ENCODE measurements around the gene KBTBD13.

The KBTBD13 gene

DNA sequence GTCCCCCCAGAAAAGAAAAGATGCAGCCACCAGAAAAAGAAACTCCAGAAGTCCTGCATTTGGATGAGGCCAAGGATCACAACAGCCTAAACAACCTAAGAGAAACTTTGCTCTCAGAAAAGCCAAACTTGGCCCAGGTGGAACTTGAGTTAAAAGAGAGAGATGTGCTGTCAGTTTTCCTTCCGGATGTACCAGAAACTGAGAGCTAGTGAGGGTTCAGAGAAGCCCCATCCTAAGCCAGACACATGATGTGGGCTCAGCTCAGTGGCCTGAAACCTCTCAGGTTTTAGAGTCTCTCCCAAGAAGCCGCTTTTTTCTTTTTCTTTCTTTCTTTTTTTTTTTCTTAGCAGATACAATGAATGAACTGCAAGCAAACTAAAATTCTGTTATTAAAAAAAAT, 23.6 kb upstream of the KBTBD13 start:
- DNase-seq: no peak

DNA sequence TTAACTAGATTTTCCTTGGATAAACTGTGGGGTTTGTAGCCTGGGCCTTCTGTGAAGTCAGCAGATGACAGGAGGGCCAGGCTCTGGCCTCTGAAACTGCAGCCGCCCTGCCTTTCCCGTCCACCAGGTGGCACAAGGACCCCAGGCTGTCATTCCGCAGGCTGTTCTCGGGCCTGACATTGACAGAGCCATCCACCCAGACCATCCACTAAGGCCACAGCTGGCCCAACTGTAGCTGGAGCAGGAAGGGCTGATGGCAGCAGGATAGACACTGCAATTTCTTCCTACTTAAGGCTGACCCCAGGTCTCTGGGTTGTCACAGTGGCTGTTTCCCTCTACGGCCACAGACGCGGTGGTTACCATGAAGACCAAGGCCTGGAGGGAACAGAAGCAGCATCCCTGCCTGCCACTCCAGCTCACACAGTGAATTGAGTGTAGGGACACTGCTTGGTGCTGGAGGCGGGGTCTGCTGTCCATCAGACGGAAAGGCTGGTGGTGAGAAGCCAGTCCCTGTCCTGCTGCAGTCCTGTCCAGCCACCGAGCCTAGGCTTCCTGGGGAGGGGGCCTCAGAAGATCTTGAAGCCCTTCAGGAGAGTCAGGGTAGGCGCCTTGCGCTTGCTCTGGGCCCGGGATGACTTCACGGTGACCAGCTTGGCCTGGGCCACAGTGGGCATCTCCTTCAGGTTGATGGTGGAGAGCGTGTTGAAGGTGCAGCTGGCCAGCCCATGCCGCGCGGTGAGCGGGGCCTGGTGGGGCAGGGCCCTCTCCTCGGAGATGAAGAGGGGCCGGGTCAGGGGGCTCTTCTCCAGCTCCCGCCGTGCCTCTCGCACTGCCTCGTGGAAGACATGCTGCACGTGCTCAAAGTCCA, 22.0 kb upstream of the KBTBD13 start:
- DNase-seq: no peak

DNA sequence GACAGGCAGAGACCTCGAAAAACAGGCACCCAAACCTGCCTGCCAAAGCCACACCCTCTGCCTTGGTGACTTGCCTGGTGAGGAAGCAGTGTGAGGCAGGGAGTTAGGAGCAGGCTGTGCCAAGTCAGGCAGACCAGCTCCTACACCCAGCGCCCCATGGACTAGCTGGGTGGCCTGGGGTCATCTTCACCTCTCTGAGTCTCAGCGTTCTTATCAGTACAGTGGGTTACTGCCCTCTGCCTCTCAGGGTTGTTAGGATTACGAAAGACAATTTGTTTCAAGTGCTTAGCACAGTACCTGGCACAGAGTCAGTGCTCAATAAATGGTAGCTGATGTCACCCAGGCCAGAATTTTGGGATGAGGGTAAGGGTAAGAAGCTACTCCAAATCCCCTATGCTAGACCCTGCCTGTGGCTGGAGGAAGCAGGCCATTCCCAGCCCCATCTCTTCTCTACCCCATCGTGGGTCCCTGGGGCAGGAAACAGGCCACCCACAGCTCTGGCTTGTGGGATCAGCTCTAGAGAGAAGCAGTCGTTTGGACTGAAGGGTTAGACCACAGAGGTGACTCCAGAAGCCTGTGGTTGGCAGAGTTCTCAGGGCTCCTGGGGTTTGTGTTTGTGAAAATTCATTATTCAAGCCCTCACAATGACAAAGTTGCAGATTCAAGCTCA, 21.2 kb upstream of the KBTBD13 start:
- DNase-seq: no peak

DNA sequence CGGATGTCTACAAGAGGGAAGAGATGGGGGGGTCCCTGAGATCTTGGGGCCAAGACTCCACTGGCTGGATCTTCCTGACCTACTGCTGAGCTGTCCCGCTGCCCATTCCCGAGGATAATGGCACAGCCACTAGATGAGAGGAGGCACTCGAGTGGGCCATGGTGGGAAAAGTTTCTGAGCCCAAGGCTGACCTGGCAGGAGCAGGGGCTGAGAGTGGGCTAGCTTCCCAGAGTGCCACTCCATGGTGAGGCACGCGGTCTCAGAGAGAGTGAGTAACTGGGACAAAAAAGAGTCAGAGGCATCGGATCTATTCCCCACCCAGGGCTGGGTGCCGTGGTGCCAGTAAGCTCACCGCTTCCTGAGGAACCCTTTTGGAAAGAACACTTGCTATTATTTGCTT, 20.4 kb upstream of the KBTBD13 start:
- DNase-seq: no peak

DNA sequence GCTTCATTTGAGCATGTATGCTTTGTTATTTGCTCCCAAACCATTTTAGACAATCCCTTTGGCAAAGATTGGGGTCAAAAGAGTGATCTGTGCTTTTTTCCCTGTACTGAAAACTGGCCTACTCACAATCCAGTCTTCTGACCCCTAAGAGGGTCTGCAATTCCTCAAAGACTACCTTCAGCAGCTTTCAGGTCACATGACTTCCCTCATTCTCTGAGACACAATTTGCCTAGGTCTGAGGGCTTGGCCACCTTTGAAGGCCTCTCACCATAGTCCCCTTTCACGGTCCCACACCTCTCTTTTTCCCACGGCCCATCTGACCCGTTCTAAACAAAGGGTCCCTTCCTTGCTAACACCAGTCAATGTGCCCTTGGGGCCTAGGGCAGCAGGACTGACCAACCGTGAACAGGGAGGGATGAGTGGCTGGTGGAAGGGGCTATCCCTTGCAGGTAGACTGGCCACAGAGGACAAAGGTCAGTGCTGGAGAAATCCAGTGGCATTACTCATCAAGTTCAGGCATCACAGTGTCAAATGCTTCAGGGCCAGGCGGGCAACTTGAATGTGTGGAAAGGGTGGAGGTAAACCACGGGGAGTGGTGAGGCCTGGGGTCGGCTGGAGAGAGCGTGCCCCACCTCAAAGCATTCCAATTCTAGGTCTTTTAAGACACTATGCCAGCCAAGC, 19.5 kb upstream of the KBTBD13 start:
- no peak for DNase-seq

DNA sequence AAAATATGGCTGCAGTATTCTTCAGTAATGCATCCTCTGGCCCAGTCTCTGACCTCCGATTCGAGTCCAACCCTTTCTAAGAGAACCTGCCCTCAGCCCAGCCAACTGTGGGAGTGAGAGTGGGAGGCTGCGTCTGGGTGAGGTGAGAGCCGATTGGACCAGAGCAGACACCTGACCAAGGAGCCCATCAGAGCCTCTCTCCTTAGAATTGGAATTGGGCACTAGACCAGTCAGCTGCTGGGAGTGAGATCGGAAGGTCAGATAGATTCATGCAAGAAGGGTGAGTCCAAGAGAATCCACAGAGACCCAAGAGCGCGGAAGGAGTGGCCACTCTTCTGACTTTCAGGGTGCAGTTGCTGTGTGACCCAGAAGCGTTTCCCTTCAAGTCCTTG, 19.0 kb upstream of the KBTBD13 start:
- DNase-seq: no peak

DNA sequence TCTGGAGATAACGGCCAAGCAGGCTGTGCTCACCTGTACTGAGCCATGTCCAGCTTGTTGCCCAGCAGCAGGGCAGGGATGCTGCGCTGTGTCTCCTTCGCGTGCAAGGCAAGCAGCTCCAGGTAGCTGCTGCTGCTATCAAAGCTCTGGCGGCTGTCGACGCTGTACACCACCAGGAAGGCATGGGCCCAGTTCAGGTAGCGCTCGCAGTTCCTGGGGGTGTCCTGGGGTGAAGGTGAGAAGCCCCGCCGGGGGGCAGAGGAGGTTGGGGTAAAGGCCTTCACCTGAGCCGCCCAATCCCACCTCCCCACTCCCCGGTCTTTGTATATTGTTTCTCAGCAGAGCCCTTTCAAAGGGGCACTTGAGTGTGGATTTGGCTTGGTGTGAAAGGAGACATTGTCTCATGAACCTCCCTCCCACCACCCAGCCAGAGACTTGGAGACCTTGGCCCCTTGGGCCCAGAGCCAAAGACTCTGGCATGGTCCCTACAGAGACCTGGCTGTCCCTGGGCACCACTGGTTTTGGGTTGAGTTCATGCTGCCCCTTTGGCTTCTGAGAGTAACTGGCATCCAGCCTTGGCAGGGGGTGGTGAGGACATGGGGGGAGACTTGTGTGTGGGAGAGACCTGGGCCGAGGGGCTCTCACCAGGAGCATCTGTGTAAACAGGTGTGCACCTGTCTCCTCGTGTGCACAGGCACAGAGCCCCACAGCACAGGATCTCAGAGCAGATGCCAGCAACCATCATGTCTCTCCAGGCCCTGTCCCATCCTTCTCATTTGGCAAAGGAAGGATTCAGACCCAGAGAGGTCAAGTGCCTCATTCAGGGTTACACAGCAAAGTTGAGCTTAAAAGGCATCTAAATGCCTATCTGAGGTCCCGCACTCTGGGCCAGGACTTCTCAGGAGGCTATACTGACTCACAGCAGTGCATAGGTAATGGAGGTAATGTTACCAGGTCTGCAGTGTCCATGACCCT, 17.9 kb upstream of the KBTBD13 start:
- DNase-seq: no peak

DNA sequence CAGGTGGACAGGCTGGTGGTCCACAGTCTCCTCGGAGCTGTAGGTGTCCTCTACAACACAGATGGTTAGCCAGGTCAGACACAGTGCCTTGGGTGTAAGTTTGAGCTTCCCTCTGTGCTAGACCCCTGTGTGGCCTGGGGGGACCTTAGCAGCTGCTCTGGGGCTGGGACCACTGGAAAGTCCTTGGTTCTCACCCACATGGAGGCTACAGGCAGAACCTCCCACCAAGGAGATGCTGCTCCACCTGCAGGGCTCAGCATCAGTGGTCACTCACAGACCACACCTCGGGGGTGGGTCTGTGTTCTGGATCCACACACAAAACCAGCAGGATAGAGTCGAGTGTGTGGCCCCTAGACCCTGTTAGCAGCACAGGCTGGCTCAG, 17.2 kb upstream of the KBTBD13 start:
- DNase-seq: no peak

DNA sequence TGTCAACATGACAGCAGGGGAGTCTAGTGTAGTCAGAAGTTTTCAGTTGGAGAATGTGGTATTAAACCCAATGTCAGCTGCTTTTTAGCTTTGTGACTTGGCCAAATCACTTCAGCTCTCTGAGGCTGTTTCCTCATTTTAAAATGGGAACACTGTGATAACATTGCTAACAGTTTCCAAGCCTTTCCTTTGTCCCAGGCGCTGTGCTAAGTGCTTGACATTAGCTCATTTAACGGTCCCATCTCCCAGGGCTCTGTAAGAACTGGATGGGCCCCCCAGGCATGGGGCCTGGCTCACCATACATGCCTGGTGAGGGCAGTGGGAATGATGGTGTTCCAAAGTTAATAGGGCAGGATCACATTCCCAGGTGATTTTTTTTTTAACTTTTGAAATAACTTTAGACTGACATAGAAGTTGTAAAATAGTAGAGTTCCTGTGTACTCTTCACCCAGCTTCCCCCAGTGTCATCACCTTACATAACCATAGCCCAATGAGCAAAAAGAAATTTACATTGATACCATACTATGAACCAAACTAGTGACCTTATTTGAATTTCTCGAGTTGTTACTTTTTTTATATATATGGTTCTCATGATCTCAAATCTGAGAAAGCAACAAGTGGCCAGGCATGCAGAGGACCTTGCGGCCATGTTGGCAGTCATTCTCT, 16.5 kb upstream of the KBTBD13 start:
- DNase-seq: no peak

DNA sequence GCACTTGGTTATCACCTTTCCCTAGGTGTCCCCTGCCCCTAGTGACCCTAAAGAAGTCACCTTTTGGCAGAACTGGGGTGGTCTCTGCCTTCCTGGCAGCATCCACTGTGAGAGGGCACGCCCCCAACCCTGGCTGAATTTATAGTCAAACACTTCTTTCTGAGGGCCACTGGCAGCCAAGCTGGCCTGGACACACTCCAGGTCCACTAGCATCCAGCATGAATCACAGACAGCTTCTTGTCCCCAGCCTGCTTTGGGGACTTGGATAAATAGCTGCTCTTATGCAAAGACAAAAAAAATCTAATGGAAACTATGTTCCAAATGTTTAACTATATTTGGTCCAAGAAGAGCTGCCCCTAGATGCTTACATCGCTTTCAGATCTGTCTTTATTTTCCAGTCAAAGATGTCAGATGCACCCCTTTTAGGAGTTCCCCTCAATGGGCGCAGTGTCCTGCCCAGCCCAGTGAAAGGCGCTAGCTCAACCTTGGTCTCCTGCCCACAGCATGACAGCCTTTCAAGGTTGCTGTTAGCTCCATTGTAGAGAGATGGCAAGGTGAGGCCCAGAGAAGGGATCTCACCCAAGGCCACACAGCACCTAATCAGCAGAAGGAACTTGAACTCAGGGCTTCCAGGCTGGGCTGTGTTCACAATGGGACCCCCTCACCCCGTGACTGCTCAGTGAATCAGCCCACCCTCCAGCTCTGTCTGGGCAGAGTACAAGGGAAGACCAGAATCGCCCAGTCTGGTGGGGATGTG, 15.7 kb upstream of the KBTBD13 start:
- DNase-seq: no peak

DNA sequence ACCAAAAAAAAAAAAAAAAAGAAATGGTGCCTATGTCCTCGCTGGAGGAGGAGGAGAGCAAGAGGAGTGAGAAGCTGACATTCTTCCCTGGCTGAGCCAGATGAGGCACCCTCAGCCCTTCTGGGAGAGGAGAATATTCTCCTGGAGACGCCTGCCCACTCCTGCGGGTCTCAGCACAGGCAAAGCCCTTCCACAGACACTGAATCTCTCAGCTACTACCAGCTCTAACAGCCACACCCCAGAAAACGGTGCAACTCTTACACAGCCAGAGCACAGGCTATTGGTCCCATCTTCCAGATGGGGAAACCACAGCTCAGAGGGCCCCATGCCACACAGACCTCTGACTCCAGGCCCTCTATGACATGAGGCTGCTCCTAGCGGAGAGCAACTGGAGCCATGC, 14.5 kb upstream of the KBTBD13 start:
- DNase-seq: no peak

DNA sequence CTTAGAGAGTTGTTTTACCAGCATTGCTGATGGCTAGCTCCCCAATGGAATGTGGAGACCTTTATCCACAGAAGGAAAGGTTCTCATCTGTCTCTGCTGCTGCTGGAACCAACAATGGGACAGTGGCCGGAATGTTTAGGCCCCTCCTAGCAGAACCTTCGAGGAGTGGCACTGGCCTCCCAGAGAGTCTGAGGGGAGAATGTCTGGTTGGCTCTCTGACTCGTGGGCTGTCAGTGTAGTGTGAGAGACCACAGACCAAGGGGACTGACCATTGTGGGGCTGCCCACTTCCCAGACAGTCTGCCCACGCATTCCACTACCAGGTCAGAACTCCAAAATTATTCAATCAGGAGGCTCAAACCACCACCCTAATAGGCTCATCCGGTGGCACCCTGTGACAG, 13.8 kb upstream of the KBTBD13 start:
- DNase-seq: no peak

DNA sequence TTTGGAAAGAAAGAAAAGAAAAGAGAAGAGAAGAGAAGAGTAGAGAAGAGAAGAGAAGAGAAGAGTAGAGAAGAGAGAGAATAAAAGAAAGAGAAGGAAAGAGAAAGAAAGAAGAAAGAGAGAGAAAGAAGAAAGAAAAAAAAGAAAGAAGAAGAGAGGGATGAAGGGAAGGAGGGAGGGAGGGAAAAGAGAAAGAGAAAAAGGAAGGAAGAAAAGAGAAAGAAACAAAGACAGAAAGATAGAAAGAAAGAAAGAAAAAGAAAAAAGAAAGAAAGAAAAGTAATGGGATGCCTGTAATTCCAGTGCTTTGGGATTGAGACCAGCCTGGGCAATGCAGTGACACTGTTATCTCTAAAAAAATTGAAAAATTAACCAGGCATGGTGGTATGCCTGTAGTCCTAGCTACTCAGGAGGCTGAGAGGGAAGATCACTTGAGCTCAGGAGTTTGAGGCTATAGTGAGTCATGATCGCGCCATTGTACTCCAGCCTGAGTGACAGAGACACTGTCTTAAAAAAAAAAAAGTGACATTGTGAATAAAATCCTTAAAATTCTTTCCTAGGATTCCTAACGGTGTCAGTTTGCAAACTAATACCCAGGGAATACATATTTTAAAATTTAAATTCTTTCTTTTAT, 10.4 kb upstream of the KBTBD13 start:
- DNase-seq: no peak

DNA sequence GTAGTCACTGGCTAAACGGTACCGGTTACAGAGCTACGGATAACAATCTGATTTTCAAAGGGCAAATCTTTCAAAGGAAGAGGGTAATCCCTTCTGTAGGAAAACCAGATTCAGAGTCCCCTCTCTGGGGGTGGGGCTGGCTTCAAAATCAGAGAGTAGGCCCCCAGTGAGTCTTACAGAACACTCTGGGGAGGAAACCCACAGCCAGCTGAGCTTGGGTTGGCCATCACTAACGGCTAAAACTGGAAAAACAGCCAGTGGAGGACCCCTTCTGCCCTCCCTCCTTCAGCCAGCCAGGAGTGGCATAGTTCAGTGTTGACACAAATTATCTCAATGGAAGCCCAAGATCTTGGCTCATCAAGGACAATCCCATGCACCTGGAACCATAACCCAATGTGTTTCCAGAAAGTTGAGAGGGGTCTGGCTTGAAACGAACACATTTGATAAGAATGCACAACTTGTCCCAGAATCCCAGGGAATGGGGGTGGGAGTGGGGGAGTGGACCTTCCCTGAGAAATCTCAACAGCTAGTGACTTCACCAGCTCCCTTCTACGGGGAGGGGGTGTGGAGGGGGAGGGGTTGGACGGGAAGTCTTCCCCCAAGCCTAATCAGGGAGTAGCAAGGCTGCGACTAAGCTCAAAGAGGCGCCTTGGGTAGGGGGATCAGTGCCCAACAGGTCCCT, 9.8 kb upstream of the KBTBD13 start:
- no peak for DNase-seq

DNA sequence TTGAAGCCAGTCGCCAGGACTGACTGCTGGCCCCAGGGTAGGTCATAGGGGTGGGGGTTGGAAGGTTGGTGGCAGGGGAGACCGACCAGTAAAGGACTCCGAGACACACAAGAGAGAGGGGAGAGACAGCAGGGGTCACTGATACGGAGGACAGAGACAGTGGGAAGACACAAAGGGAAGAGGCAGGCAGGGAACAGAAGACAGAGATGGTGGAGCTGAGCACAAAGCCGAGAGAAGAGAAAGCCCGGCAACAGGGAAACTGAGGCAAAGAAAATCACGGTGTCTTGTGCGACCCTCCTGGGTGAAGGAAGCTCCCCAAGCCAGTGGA, 9.3 kb upstream of the KBTBD13 start:
- DNase-seq: no peak

DNA sequence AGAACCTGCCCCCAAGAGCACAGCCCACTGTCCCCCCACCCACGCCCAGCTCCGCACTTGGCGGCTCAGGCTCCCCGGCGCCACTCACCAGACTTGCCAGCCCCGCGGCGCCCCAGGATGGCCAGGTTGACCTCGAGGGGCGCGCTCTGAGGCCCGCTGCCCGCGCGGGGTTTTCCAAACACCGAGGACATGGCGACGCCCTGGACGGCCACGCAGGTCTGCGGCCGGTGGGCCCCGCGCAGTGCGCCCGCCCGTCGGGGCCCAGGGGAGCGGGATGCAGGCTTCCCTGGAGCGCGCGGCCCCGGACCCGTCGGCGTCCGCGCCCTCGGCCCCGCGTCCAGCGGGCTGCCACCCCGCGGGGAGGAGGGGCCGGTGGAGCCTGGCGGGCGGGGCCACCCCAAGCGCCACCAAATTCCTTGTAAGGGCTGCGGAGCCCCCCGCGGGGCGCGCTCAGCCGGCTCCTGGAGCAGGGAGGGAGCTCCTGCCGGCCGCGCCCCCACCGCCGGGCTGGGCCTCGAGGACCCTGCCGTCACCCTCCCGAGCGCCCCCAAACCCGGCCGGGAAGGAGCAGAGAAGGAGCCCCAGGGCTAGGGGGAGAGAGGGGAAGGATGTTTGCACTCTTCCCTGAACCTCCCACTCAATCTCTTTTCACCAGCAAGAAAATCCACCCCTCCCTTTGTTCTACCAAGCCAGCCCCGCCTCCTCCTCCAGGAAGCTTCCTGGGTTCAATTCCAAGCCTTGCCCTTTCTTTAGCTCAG, 8.7 kb upstream of the KBTBD13 start, which contains the start of gene RASL12:
RASL12 (minus strand) TSS at position 347 of the 758 bp plus-strand sequence; CDS start at position 191, 156 bp downstream.
- DNase-seq: no peak

DNA sequence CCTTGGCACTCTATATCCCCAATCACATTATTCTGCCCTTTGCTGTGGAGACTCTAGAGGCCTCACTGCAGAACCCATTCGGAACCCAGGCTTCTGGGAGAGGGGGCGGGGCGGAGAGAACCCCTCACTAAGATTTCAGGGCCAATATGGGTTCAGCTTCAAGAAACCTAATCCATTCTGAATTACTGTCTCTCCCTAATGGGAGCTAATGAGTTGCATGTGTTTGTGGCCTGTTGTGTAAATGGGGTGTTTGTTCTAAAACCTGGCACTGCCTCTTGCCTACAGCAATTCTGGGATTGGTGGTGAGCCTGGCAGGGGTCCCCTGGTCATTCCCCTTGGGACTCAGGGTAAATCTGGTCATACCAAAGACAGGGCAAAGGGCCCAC, 8.2 kb upstream of the KBTBD13 start:
- no peak for DNase-seq

DNA sequence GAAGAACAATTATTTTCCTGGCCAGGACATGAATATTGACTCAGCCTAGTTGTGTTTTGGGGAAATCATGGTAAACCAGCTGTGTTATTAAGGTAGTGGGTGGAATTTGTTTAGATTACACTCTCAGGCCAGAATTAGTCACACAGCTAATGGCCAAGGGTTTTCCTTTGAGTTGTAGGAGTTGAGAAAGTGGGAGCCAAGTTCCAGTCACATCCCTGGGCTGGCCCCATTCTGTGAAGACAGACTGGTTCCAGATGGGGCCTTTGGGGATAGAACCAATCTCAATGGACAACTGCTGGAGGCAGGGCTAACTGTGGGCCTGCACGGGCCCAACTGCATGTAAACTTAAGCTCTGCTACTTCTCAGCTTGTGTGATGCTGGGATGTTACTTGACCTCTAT, 7.4 kb upstream of the KBTBD13 start:
- no peak for DNase-seq

DNA sequence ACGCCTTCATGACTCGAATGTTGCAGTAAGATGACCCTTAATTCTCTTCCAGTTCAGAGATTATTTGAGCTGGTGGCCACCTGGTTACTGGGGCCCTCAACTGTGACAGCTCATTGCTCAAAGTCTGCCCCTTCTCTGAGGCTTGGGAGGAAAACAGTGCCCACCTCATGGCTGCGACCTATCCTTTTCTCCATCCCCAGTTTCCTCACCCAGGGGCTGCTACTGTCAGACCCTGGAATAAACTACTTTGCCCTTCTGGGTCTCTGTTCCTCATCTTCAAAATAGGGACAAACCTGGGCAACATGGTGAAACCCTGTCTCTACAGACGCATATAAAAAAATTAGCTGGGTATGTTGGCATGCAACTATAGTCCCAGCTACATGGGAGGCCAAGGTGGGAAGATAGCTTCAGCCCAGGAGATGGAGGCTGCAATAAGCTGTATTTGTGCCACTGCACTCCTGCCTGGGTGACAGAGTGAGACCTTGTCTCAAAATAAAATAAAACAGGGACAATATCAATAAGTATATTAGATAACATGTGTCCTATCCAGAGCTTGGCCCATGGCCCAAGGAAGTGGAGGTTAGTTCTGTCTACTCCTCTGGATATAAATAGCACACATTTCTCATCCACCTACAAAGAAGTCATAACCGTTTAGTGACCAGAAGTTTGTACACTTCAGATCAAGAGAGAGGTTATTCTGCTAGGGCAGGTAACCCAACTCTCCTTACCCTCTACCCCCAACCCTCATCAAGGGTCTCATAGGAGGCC, 6.6 kb upstream of the KBTBD13 start:
- no peak for DNase-seq

Measured in activated CD4-positive, alpha-beta T cell treated with anti-CD3 and anti-CD28 coated beads for 1 hour (primary cell).